ENCODE measurements around the gene ALMS1. TPM values are rescaled to one million over a fixed set of nuclear protein-coding genes. Genes with fewer than 3 reads are reported as not detected.

ALMS1 gene
- total and polyA plus RNA-seq, 9 of the 15 experiments (the other 6 are each of a cell fraction or from before 2014, with no cell fraction given): 1.4 to 26.3 (median 13.6) TPM

DNA sequence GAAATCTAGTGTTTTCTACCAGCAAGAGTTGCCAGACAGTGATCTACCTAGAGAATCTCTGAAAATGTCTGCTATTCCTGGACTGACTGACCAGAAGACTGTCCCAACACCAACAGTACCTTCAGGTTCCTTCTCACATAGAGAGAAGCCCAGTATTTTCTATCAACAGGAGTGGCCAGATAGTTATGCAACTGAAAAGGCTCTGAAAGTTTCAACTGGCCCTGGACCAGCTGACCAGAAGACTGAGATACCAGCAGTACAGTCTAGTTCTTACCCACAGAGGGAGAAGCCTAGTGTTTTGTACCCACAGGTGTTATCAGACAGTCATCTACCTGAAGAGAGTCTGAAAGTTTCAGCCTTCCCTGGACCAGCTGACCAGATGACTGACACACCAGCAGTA, 63.8 kb downstream of the ALMS1 start:
- H3K4me3 ChIP-seq: no peak overlapping the region
- intact Hi-C loops (cut with micrococcal nuclease) (no loop called here), in situ Hi-C loops (cut with MboI) (no loop called here)
- BruUV-seq (replicated peaks): no TSS peak
- no peak overlapping the region for H3K27ac ChIP-seq (ENCODE audit: extremely low read depth, low read depth, low read length)
- ChIA-PET CTCF (ENCODE audit: low intra/inter-chr PET ratio) (no interaction called here), POLR2A (no interaction called here)
- no peaks in the 10 kb centered on the region for H4K20me1 ChIP-seq (replicated peaks; ENCODE audit: control insufficient read depth, insufficient read depth, low read length)
- no peaks in the 10 kb centered on the region for H3K79me2 ChIP-seq (ENCODE audit: control insufficient read depth, insufficient read depth, low read length)
- H3K9me1 ChIP-seq (ENCODE audit: control insufficient read depth, insufficient read depth, low read length): no peaks in the 10 kb centered on the region
- H2AFZ ChIP-seq (ENCODE audit: low read depth, low read length): no peak overlapping the region
- H3K27me3 ChIP-seq (ENCODE audit: control insufficient read depth in 2 of 2, insufficient read depth in 2 of 2, low read length in 2 of 2): no peaks in the 10 kb centered on the region
- FAIRE-seq: no peak
- no peak for ATAC-seq
- TF ChIP-seq, protein P1, sequence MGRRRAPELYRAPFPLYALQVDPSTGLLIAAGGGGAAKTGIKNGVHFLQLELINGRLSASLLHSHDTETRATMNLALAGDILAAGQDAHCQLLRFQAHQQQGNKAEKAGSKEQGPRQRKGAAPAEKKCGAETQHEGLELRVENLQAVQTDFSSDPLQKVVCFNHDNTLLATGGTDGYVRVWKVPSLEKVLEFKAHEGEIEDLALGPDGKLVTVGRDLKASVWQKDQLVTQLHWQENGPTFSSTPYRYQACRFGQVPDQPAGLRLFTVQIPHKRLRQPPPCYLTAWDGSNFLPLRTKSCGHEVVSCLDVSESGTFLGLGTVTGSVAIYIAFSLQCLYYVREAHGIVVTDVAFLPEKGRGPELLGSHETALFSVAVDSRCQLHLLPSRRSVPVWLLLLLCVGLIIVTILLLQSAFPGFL (CRISPR knock-in tag; IDR thresholded peaks at IDR 0.05): no peak
- TF ChIP-seq ZNF644 (tag; IDR thresholded peaks at IDR 0.05; ENCODE audit: low read depth) (no peak), POLR3G (IDR thresholded peaks at IDR 0.05; ENCODE audit: extremely low read depth, insufficient read length, insufficient replicate concordance) (no peak), MAFK (IDR thresholded peaks at IDR 0.05; ENCODE audit: low read length) (no peak), SRSF7 (optimal IDR thresholded peaks at IDR 0.05; ENCODE audit: low read depth, low read length) (no peak), TAF15 (IDR thresholded peaks at IDR 0.05; ENCODE audit: low read depth, low read length) (no peak), TAF1 (IDR thresholded peaks at IDR 0.05; ENCODE audit: control insufficient read depth, extremely low read depth, insufficient read depth, low read length, severe bottlenecking) (no peak), RNF2 (IDR thresholded peaks at IDR 0.05) (no peak), HCFC1 (IDR thresholded peaks at IDR 0.05; ENCODE audit: low read depth, low read length) (no peak), TRIM24 (IDR thresholded peaks at IDR 0.05) (no peak), JUND (IDR thresholded peaks at IDR 0.05; ENCODE audit: borderline replicate concordance, low read depth, low read length) (no peak), JUND (tag; IDR thresholded peaks at IDR 0.05; ENCODE audit: borderline replicate concordance, low read depth, low read length) (no peak), SAP30 (IDR thresholded peaks at IDR 0.05; ENCODE audit: borderline replicate concordance, insufficient read depth, low read depth, low read length, poor library complexity, severe bottlenecking) (no peak), POLR2AphosphoS2 (IDR thresholded peaks at IDR 0.05; ENCODE audit: low read length) (no peak), MTF1 (CRISPR knock-in tag; IDR thresholded peaks at IDR 0.05; ENCODE audit: borderline replicate concordance) (no peak), POLR2AphosphoS5 (IDR thresholded peaks at IDR 0.05; ENCODE audit: control insufficient read depth, insufficient read depth, low read depth, low read length) (no peak), RCOR1 (IDR thresholded peaks at IDR 0.05; ENCODE audit: borderline replicate concordance in 1 of 2, low read depth in 2 of 2, low read length in 2 of 2) (no peak), SMAD3 (CRISPR knock-in tag; conservative IDR thresholded peaks at IDR 0.05) (no peak)
- TF ChIP-seq, protein P2, sequence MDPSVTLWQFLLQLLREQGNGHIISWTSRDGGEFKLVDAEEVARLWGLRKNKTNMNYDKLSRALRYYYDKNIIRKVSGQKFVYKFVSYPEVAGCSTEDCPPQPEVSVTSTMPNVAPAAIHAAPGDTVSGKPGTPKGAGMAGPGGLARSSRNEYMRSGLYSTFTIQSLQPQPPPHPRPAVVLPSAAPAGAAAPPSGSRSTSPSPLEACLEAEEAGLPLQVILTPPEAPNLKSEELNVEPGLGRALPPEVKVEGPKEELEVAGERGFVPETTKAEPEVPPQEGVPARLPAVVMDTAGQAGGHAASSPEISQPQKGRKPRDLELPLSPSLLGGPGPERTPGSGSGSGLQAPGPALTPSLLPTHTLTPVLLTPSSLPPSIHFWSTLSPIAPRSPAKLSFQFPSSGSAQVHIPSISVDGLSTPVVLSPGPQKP (CRISPR knock-in tag; IDR thresholded peaks at IDR 0.05): no peak
- no peak overlapping the region for H3K4me2 ChIP-seq (ENCODE audit: insufficient read depth, low read length)
- H3K9me3 ChIP-seq (replicated peaks; ENCODE audit: control insufficient read depth, insufficient read depth, low read depth, low read length): no peaks in the 10 kb centered on the region
- H3K9ac ChIP-seq (ENCODE audit: insufficient read depth in 1 of 2, low read depth in 2 of 2, low read length in 2 of 2): no peak overlapping the region
- DNase-seq (ENCODE audit: extremely low read depth in 1 of 4, low spot score in 3 of 4): no peak
- H3K36me3 ChIP-seq (ENCODE audit: control insufficient read depth, insufficient read depth, low read length): peaks cover 14% of the 10 kb centered on the region; the same call in 2 of the 3 replicates
- peaks cover 0 to 7% of the 10 kb centered on the region in 2 experiments; a peak in 2 of 5 replicates for H3K4me1 ChIP-seq (replicated peaks in 1 of 2; ENCODE audit: control insufficient read depth in 2 of 2, insufficient read depth in 2 of 2, low read length in 2 of 2)

Measured in K562 (cell line).